ENCODE data around the gene MAPK8.

Gene MAPK8

DNA sequence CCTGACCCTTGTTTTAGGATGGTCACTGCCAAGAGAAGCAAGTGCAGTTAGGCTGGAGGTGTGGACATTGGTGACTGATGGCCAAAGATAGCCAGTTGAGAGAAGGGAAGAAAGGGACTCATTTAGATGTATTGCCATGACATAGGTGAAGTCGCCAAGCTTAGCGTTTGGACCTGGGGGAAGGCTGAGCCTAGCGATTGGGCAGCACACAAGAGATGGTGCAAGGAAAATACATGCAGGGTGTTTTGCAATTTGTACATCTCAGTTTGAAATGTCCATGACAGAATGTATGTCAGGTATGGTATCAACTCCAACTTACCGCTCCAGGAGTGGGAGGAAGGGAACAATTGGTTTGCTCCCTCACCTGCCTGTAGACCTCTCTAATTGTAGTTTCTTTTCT is 134.3 kb downstream of the MAPK8 start:
- TF ChIP-seq ZBTB7A (IDR thresholded peaks at IDR 0.05; ENCODE audit: low read depth) (no peak), EGR1 (IDR thresholded peaks at IDR 0.05) (no peak), FOXM1 (IDR thresholded peaks at IDR 0.05; ENCODE audit: borderline replicate concordance, low read depth) (no peak), NFIC (IDR thresholded peaks at IDR 0.05) (no peak), TEAD4 (IDR thresholded peaks at IDR 0.05) (no peak), RAD21 (IDR thresholded peaks at IDR 0.05; ENCODE audit: low read depth) (no peak), YY1 (IDR thresholded peaks at IDR 0.05; ENCODE audit: low read depth) (no peak)

DNA sequence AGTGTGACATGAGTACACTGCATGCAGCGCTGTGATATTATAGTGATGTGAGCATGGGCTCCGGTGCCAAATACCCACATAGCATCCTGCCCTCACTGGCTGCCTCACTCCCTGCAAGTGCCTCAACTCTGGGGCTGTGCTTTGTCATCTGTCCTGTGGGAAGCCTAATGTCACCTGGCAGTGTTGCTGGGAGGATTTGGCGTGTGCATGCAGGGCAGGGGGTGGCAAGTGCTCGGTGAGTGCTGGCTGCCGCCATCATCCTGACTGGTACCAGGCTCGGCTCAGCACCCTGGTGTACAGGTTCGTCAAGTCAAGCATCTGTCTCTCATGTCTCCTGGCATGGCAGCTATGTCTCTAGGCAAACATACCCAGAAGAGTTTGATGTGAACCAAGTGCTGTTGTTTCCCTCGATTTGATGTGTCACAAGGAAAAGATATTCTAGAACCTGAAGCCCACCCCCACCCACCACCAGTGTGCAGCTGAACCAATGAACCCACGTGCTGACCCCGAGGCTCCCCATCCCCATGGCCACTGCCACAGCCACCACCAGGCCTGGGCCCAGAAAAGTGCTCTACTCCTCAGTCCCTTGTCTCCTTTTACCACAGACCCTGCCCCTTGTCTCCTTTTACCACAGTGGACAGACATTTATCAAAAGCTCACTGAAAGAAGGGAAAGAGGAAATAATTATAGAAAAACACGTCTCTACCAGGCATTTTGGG is 135.8 kb downstream of the MAPK8 start:
- no peak for TF ChIP-seq NFIC (IDR thresholded peaks at IDR 0.05)
- no peak for TF ChIP-seq YY1 (IDR thresholded peaks at IDR 0.05; ENCODE audit: low read depth)
- no peak for TF ChIP-seq TEAD4 (IDR thresholded peaks at IDR 0.05)
- no peak for TF ChIP-seq CEBPB (IDR thresholded peaks at IDR 0.05)
- no peak for TF ChIP-seq TAF1 (IDR thresholded peaks at IDR 0.05; ENCODE audit: low read depth)
- TF ChIP-seq CREB1 (IDR thresholded peaks at IDR 0.05; ENCODE audit: low read depth): no peak
- TF ChIP-seq RAD21 (IDR thresholded peaks at IDR 0.05; ENCODE audit: low read depth): no peak
- no peak for TF ChIP-seq ZBTB7A (IDR thresholded peaks at IDR 0.05; ENCODE audit: low read depth)
- TF ChIP-seq, protein P1, sequence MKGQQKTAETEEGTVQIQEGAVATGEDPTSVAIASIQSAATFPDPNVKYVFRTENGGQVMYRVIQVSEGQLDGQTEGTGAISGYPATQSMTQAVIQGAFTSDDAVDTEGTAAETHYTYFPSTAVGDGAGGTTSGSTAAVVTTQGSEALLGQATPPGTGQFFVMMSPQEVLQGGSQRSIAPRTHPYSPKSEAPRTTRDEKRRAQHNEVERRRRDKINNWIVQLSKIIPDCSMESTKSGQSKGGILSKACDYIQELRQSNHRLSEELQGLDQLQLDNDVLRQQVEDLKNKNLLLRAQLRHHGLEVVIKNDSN (IDR thresholded peaks at IDR 0.05): no peak
- TF ChIP-seq, protein P2, sequence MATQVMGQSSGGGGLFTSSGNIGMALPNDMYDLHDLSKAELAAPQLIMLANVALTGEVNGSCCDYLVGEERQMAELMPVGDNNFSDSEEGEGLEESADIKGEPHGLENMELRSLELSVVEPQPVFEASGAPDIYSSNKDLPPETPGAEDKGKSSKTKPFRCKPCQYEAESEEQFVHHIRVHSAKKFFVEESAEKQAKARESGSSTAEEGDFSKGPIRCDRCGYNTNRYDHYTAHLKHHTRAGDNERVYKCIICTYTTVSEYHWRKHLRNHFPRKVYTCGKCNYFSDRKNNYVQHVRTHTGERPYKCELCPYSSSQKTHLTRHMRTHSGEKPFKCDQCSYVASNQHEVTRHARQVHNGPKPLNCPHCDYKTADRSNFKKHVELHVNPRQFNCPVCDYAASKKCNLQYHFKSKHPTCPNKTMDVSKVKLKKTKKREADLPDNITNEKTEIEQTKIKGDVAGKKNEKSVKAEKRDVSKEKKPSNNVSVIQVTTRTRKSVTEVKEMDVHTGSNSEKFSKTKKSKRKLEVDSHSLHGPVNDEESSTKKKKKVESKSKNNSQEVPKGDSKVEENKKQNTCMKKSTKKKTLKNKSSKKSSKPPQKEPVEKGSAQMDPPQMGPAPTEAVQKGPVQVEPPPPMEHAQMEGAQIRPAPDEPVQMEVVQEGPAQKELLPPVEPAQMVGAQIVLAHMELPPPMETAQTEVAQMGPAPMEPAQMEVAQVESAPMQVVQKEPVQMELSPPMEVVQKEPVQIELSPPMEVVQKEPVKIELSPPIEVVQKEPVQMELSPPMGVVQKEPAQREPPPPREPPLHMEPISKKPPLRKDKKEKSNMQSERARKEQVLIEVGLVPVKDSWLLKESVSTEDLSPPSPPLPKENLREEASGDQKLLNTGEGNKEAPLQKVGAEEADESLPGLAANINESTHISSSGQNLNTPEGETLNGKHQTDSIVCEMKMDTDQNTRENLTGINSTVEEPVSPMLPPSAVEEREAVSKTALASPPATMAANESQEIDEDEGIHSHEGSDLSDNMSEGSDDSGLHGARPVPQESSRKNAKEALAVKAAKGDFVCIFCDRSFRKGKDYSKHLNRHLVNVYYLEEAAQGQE (IDR thresholded peaks at IDR 0.05; ENCODE audit: low read depth): no peak

DNA sequence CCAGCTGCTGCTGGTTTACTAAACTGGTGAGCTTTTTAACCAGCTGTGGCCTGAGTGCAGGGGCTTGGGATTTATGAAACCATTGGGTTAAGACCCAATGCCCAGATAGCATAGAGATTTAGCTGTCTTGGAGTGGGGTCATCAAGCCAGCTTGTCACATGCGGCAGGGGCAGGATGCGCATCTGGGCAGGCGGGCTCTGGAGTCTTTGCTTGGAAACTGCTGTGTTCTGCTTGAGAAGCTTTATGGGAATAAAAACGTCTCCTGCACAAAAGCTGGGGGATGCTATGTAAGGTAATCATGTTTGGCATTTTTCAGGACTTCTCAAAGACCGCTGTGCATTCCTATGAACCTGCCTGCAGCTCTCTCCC is 136.3 kb downstream of the MAPK8 start:
- no peak for TF ChIP-seq RAD21 (IDR thresholded peaks at IDR 0.05; ENCODE audit: low read depth)
- no peak for TF ChIP-seq CREB1 (IDR thresholded peaks at IDR 0.05; ENCODE audit: low read depth)
- no peak for TF ChIP-seq CEBPB (IDR thresholded peaks at IDR 0.05)
- TF ChIP-seq ZBTB7A (IDR thresholded peaks at IDR 0.05; ENCODE audit: low read depth): no peak
- TF ChIP-seq EP300 (IDR thresholded peaks at IDR 0.05; ENCODE audit: borderline replicate concordance): no peak
- no peak for TF ChIP-seq TEAD4 (IDR thresholded peaks at IDR 0.05)
- no peak for TF ChIP-seq EGR1 (IDR thresholded peaks at IDR 0.05)
- no peak for TF ChIP-seq TAF1 (IDR thresholded peaks at IDR 0.05; ENCODE audit: low read depth)
- TF ChIP-seq, protein P2 (IDR thresholded peaks at IDR 0.05; ENCODE audit: low read depth): no peak
- TF ChIP-seq, protein P1 (IDR thresholded peaks at IDR 0.05): no peak
- no peak for TF ChIP-seq NFIC (IDR thresholded peaks at IDR 0.05)
- TF ChIP-seq TCF12 (IDR thresholded peaks at IDR 0.05; ENCODE audit: low read depth): no peak
- TF ChIP-seq, protein P3, sequence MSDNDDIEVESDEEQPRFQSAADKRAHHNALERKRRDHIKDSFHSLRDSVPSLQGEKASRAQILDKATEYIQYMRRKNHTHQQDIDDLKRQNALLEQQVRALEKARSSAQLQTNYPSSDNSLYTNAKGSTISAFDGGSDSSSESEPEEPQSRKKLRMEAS (IDR thresholded peaks at IDR 0.05): no peak

DNA sequence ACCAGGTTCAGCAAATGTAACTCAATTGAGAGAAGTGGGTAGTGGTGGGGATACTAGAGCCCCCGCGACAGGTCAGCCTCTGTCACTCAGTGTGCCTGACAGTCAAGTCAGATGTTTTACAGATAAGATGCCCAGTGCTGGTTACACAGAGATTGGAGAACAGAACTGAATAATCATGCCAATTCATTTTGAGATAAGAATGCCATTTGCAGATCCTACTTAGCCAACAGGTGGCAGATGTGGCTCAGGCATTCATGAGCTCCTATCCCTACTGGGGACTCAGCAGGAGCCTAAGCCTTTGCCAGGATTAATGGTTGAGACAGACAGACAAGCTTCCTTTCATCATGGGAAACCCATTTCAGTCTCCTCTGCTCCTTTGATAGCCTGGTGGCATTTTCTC is 137.8 kb downstream of the MAPK8 start:
- TF ChIP-seq TEAD4 (IDR thresholded peaks at IDR 0.05): no peak
- no peak for TF ChIP-seq YY1 (IDR thresholded peaks at IDR 0.05; ENCODE audit: low read depth)
- TF ChIP-seq, protein P2 (IDR thresholded peaks at IDR 0.05; ENCODE audit: low read depth): no peak
- TF ChIP-seq CEBPB (IDR thresholded peaks at IDR 0.05): no peak
- TF ChIP-seq FOXM1 (IDR thresholded peaks at IDR 0.05; ENCODE audit: borderline replicate concordance, low read depth): no peak
- TF ChIP-seq, protein P3 (IDR thresholded peaks at IDR 0.05): no peak
- no peak for TF ChIP-seq CREB1 (IDR thresholded peaks at IDR 0.05; ENCODE audit: low read depth)
- TF ChIP-seq EP300 (IDR thresholded peaks at IDR 0.05; ENCODE audit: borderline replicate concordance): no peak
- TF ChIP-seq TAF1 (IDR thresholded peaks at IDR 0.05; ENCODE audit: low read depth): no peak
- peak; percentile 69 for TF ChIP-seq NFIC (IDR thresholded peaks at IDR 0.05)
- peak; percentile 42; the same call in 1 of the 2 replicates for TF ChIP-seq TCF12 (IDR thresholded peaks at IDR 0.05; ENCODE audit: low read depth)
- TF ChIP-seq EGR1 (IDR thresholded peaks at IDR 0.05): no peak
- TF ChIP-seq ZBTB7A (IDR thresholded peaks at IDR 0.05; ENCODE audit: low read depth): no peak
- TF ChIP-seq, protein P1 (IDR thresholded peaks at IDR 0.05): no peak
- peak; percentile 74 for TF ChIP-seq RAD21 (IDR thresholded peaks at IDR 0.05; ENCODE audit: low read depth)

Data from Ishikawa (cell line).